Neural progenitor cell (in vitro differentiated cells): ENCODE results near the gene PDE6B. TPM values are rescaled to one million over a fixed set of nuclear protein-coding genes. Genes with fewer than 3 reads are reported as not detected.

ENCODE experiments used
- DNase-seq: peaks from one replicate; pipeline ENCODE4 v3.0.0-alpha.2; 2016; ENCODE audit warnings: low spot score
- H2AFZ ChIP-seq: fragments of 200-600 bp; sonication (generic); replicated peaks from 2 replicates; pipeline ENCODE4 v1.6.1; 2016; ENCODE audit warnings: antibody characterized with exemption
- H3F3A ChIP-seq: fragments of 200-600 bp; sonication (generic); 2 replicates; pipeline ENCODE4 v1.6.1; 2016; ENCODE audit warnings: antibody characterized with exemption, low read depth
- H3K27ac ChIP-seq: fragments of 200-600 bp; sonication (generic); 2 replicates; pipeline ENCODE4 v1.5.1; 2016; ENCODE audit warnings: mild to moderate bottlenecking
- H3K27me3 ChIP-seq: fragments of 200-600 bp; sonication (generic); 2 replicates; pipeline ENCODE4 v1.6.1; 2016; ENCODE audit warnings: mild to moderate bottlenecking, moderate library complexity
- H3K36me3 ChIP-seq: fragments of 200-600 bp; sonication (generic); 2 replicates; pipeline ENCODE4 v1.5.1; 2016
- H3K4me1 ChIP-seq: fragments of 200-600 bp; sonication (generic); 2 replicates; pipeline ENCODE4 v1.6.1; 2016; ENCODE audit warnings: mixed run types
- H3K4me2 ChIP-seq: fragments of 200-600 bp; sonication (generic); 2 replicates; pipeline ENCODE4 v1.6.1; 2016
- H3K4me3 ChIP-seq: fragments of 200-600 bp; sonication (generic); 2 replicates; pipeline ENCODE4 v1.5.1; 2016
- H3K79me2 ChIP-seq: fragments of 200-600 bp; sonication (generic); 2 replicates; pipeline ENCODE4 v1.6.1; 2016; ENCODE audit warnings: low read depth
- H3K9ac ChIP-seq: fragments of 200-600 bp; sonication (generic); 2 replicates; pipeline ENCODE4 v1.6.1; 2016
- H3K9me3 ChIP-seq: fragments of 200-600 bp; sonication (generic); 2 replicates; pipeline ENCODE4 v1.5.1; 2016; ENCODE audit warnings: low read depth
- H4K20me1 ChIP-seq: fragments of 200-600 bp; sonication (generic); 2 replicates; pipeline ENCODE4 v1.6.1; 2016; ENCODE audit warnings: low read depth
- H3K27ac Mint-ChIP-seq: 3 replicates; pipeline ENCODE4 v1.8.0; 2021; ENCODE audit warnings: mixed read lengths
- H3K27me3 Mint-ChIP-seq: 2 replicates; pipeline ENCODE4 v1.8.0; 2022; ENCODE audit warnings: low read depth, mild to moderate bottlenecking, inconsistent platforms, moderate library complexity, mixed read lengths; ENCODE audit not compliant: insufficient read depth
- H3K36me3 Mint-ChIP-seq: 3 replicates; pipeline ENCODE4 v1.8.0; 2021; ENCODE audit warnings: mixed read lengths
- H3K4me1 Mint-ChIP-seq: 3 replicates; pipeline ENCODE4 v1.8.0; 2021; ENCODE audit warnings: mixed read lengths
- H3K4me3 Mint-ChIP-seq: 3 replicates; pipeline ENCODE4 v1.8.0; 2021; ENCODE audit warnings: mild to moderate bottlenecking, moderate library complexity, mixed read lengths
- H3K9me3 Mint-ChIP-seq: 3 replicates; pipeline ENCODE4 v1.8.0; 2020; ENCODE audit warnings: mixed read lengths
- EZH2 ChIP-seq: fragments of 200-600 bp; sonication (generic); IDR thresholded peaks from 2 replicates; pipeline ENCODE4 v1.6.1; 2017; ENCODE audit warnings: antibody characterized with exemption, mild to moderate bottlenecking, moderate library complexity
- EZH2phosphoT487 ChIP-seq: fragments of 200-600 bp; sonication (generic); IDR thresholded peaks from 2 replicates; pipeline ENCODE4 v1.6.1; 2017; ENCODE audit warnings: antibody characterized with exemption
- total RNA-seq: library from RNA; depleted of rRNA; stranded (reverse); fragments of >200 nt; gene quantifications from 2 replicates; pipeline ENCODE4 v1.2.3, GENCODE V29; 2015; ENCODE audit warnings: low replicate concordance
- TF ChIP-seq, protein P1 (sequence below): fragments of 200-600 bp; sonication (generic); IDR thresholded peaks from 2 replicates; pipeline ENCODE4 v1.5.1; 2017; ENCODE audit warnings: antibody characterized with exemption, mild to moderate bottlenecking

Gene PDE6B
- total RNA-seq, 1 donor from 2014 or later, result 4.3 TPM

DNA sequence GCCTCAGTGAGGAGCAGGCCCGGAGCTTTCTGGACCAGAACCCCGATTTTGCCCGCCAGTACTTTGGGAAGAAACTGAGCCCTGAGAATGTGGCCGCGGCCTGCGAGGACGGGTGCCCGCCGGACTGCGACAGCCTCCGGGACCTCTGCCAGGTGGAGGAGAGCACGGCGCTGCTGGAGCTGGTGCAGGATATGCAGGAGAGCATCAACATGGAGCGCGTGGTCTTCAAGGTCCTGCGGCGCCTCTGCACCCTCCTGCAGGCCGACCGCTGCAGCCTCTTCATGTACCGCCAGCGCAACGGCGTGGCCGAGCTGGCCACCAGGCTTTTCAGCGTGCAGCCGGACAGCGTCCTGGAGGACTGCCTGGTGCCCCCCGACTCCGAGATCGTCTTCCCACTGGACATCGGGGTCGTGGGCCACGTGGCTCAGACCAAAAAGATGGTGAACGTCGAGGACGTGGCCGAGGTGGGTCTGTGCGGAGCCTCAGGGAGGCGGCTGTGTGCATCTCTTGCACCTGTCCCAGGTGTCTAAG is 323 bp downstream of the PDE6B start:
- Histone ChIP-seq H3K9me3 (no peaks in the 10 kb centered on the region), H3K9ac (no peak overlapping the region), H3K4me1 (peaks cover 18% of the 10 kb centered on the region), H3F3A (peaks cover 8% of the 10 kb centered on the region), H3K4me3 (no peak overlapping the region), H2AFZ (peak overlapping the region; percentile 76), H3K27me3 (no peaks in the 10 kb centered on the region), H3K79me2 (no peaks in the 10 kb centered on the region), H3K4me2 (peak overlapping the region; percentile 46), H3K27ac (no peak overlapping the region), H4K20me1 (no peaks in the 10 kb centered on the region), H3K36me3 (no peaks in the 10 kb centered on the region)
- TF ChIP-seq EZH2phosphoT487 (no peak), EZH2 (no peak)
- TF ChIP-seq, protein P1, sequence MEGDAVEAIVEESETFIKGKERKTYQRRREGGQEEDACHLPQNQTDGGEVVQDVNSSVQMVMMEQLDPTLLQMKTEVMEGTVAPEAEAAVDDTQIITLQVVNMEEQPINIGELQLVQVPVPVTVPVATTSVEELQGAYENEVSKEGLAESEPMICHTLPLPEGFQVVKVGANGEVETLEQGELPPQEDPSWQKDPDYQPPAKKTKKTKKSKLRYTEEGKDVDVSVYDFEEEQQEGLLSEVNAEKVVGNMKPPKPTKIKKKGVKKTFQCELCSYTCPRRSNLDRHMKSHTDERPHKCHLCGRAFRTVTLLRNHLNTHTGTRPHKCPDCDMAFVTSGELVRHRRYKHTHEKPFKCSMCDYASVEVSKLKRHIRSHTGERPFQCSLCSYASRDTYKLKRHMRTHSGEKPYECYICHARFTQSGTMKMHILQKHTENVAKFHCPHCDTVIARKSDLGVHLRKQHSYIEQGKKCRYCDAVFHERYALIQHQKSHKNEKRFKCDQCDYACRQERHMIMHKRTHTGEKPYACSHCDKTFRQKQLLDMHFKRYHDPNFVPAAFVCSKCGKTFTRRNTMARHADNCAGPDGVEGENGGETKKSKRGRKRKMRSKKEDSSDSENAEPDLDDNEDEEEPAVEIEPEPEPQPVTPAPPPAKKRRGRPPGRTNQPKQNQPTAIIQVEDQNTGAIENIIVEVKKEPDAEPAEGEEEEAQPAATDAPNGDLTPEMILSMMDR, result no peak
- H3K4me1 Mint-ChIP-seq, result peaks cover 8% of the 10 kb centered on the region
- no peak for DNase-seq
- H3K4me3 Mint-ChIP-seq, result no peak overlapping the region
- peaks cover 14% of the 10 kb centered on the region for H3K27me3 Mint-ChIP-seq
- H3K27ac Mint-ChIP-seq, result peak overlapping the region; percentile 29
- no peaks in the 10 kb centered on the region for H3K36me3 Mint-ChIP-seq
- H3K9me3 Mint-ChIP-seq, result peaks cover 6% of the 10 kb centered on the region

GRCh38 chr4:626201-627091 is 1.1 kb downstream of the PDE6B start:
- peaks cover 18% of the 10 kb centered on the region for H3K4me1 ChIP-seq
- Mint-ChIP-seq H3K4me3 (no peak overlapping the region), H3K9me3 (peaks cover 7% of the 10 kb centered on the region), H3K27me3 (peaks cover 9% of the 10 kb centered on the region), H3K4me1 (peaks cover 8% of the 10 kb centered on the region), H3K27ac (no peak overlapping the region), H3K36me3 (no peaks in the 10 kb centered on the region)
- H3K36me3 ChIP-seq, result no peaks in the 10 kb centered on the region
- no peak overlapping the region for H3K27ac ChIP-seq
- H3K4me2 ChIP-seq, result no peak overlapping the region
- no peak for DNase-seq
- no peaks in the 10 kb centered on the region for H3K27me3 ChIP-seq
- peaks cover 8% of the 10 kb centered on the region for H3F3A ChIP-seq
- no peak overlapping the region for H2AFZ ChIP-seq
- no peak overlapping the region for H3K9ac ChIP-seq
- TF ChIP-seq EZH2phosphoT487, result no peak
- TF ChIP-seq, protein P1, result no peak
- no peak for TF ChIP-seq EZH2
- H3K79me2 ChIP-seq, result no peaks in the 10 kb centered on the region
- H3K9me3 ChIP-seq, result no peaks in the 10 kb centered on the region
- no peak overlapping the region for H3K4me3 ChIP-seq
- H4K20me1 ChIP-seq, result no peaks in the 10 kb centered on the region

- Mint-ChIP-seq H3K4me3 (no peak overlapping the region), H3K9me3 (peaks cover 13% of the 10 kb centered on the region), H3K27ac (no peak overlapping the region), H3K27me3 (peaks cover 7% of the 10 kb centered on the region), H3K36me3 (peaks cover under 1% of the 10 kb centered on the region), H3K4me1 (peaks cover 8% of the 10 kb centered on the region)
- H3K9me3 ChIP-seq, result no peaks in the 10 kb centered on the region
- TF ChIP-seq EZH2phosphoT487 (no peak), EZH2 (no peak)
- TF ChIP-seq, protein P1, result no peak
- no peak for DNase-seq
- no peaks in the 10 kb centered on the region for H3K79me2 ChIP-seq
- no peak overlapping the region for H3K9ac ChIP-seq
- H4K20me1 ChIP-seq, result no peaks in the 10 kb centered on the region
- H2AFZ ChIP-seq, result no peak overlapping the region
- H3K4me1 ChIP-seq, result peaks cover 18% of the 10 kb centered on the region
- no peak overlapping the region for H3K4me3 ChIP-seq
- H3F3A ChIP-seq, result peaks cover 8% of the 10 kb centered on the region
- no peaks in the 10 kb centered on the region for H3K36me3 ChIP-seq
- H3K4me2 ChIP-seq, result no peak overlapping the region
- no peak overlapping the region for H3K27ac ChIP-seq
- H3K27me3 ChIP-seq, result no peaks in the 10 kb centered on the region
Observed at GRCh38 chr4:627347-628125, 2.2 kb downstream of the PDE6B start.
